Activated CD8-positive, alpha-beta T cell treated with anti-CD3 and anti-CD28 coated beads for 36 hours (primary cell): Measurements from ENCODE around the gene NLGN1. TPM values are rescaled to one million over a fixed set of nuclear protein-coding genes. Genes with fewer than 3 reads are reported as not detected.

Experiments
- ATAC-seq: fragments of 200-7000 bp; cut with Tn5 transposase; one replicate; pipeline ENCODE4 v1.10.0; 2021; ENCODE audit warnings: mild to moderate bottlenecking, moderate library complexity
- CTCF ChIA-PET: fragments of 350-600 bp; sonication (Branson Sonifier 250); formaldehyde crosslinking; loops from one replicate; lab custom pipeline; 2021; ENCODE audit warnings: antibody characterized with exemption; lab: Charles Lee
- POLR2A ChIA-PET: fragments of 350-600 bp; sonication (Branson Sonifier 250); formaldehyde crosslinking; loops from one replicate; lab custom pipeline; 2021; ENCODE audit warnings: antibody characterized with exemption; lab: Charles Lee
- DNase-seq: peaks from one replicate; pipeline ENCODE4 v3.0.0-alpha.2; 2020
- H3K27ac Mint-ChIP-seq: one replicate; pipeline ENCODE4 v1.8.0; 2021; ENCODE audit warnings: mild to moderate bottlenecking, mixed read lengths
- H3K27me3 Mint-ChIP-seq: one replicate; pipeline ENCODE4 v1.8.0; 2021; ENCODE audit warnings: mixed read lengths
- H3K36me3 Mint-ChIP-seq: one replicate; pipeline ENCODE4 v1.8.0; 2021; ENCODE audit warnings: low read depth, mixed read lengths
- H3K4me1 Mint-ChIP-seq: one replicate; pipeline ENCODE4 v1.8.0; 2021; ENCODE audit warnings: low read depth, mixed read lengths
- H3K4me3 Mint-ChIP-seq: one replicate; pipeline ENCODE4 v1.8.0; 2021; ENCODE audit warnings: mild to moderate bottlenecking, moderate library complexity, mixed read lengths
- H3K9me3 Mint-ChIP-seq: one replicate; pipeline ENCODE4 v1.8.0; 2021; ENCODE audit warnings: mixed read lengths
- CTCF ChIP-seq: fragments of 200-600 bp; IDR thresholded peaks from one replicate; pipeline ENCODE4 v1.8.0; 2022; ENCODE audit warnings: antibody characterized with exemption, mild to moderate bottlenecking
- intact Hi-C: fragments of 100-400 bp; cut with micrococcal nuclease; formaldehyde crosslinking; loops from one replicate; pipeline ENCODE4 v1.10.0; 2022
- total RNA-seq, 2 experiments: library from RNA; stranded (reverse); gene quantifications; one replicate each; pipeline ENCODE4 v1.2.3, GENCODE V29; 2021

Gene NLGN1
- total RNA-seq, 2 experiments from 2014 or later: not detected

DNA sequence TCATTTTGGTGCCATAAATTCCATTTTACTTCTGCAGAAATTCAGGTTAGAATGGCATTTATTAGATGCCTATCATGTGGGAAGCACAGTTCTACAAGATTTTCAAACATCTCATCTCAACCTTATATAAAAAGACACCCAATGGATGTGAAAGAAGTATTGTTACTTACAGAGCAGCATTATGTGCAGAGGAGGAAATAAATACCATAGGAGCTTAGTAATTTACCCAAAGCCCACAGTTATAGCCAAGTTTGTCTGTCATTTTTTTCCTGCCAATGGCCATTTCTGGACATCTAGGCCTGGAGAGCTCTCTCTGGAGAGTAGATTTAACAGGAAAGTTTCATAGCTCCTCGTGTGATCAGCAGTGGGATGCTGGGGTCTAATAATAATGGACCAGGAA is 802.2 kb downstream of the NLGN1 start:
- Mint-ChIP-seq H3K36me3 (no peaks in the 10 kb centered on the region), H3K27ac (no peak overlapping the region)

GRCh38 chr3:174202116-174202515 is 804.6 kb downstream of the NLGN1 start:
- Mint-ChIP-seq H3K27me3 (no peaks in the 10 kb centered on the region), H3K27ac (no peak overlapping the region), H3K9me3 (no peaks in the 10 kb centered on the region), H3K4me1 (no peaks in the 10 kb centered on the region), H3K4me3 (no peak overlapping the region), H3K36me3 (no peaks in the 10 kb centered on the region)
- DNase-seq: no peak
- intact Hi-C loops: no loop called here
- ChIA-PET POLR2A (interaction anchor here (0.6 kb wide), 1 partner anchor 55 kb away, joined by 3 read pairs; no protein-coding TSS in a partner anchor), CTCF (no interaction called here)
- TF ChIP-seq CTCF: no peak
- ATAC-seq: no peak

More for the DNA sequence above, 802.2 kb downstream of the NLGN1 start:
- DNase-seq: no peak
- Mint-ChIP-seq H3K4me1 (no peaks in the 10 kb centered on the region), H3K4me3 (no peak overlapping the region), H3K27me3 (no peaks in the 10 kb centered on the region), H3K9me3 (no peaks in the 10 kb centered on the region)
- CTCF ChIA-PET: no interaction called here
- no peak for ATAC-seq
- no peak for TF ChIP-seq CTCF
- intact Hi-C loops: no loop called here
- POLR2A ChIA-PET: no interaction called here

GRCh38 chr3:174202561-174202960 is 805.0 kb downstream of the NLGN1 start:
- Mint-ChIP-seq H3K4me3 (no peak overlapping the region), H3K36me3 (no peaks in the 10 kb centered on the region), H3K9me3 (no peaks in the 10 kb centered on the region), H3K4me1 (no peaks in the 10 kb centered on the region), H3K27me3 (no peaks in the 10 kb centered on the region), H3K27ac (no peak overlapping the region)
- ATAC-seq (no peak), DNase-seq (no peak)
- TF ChIP-seq CTCF: no peak
- intact Hi-C loops: no loop called here
- CTCF ChIA-PET: no interaction called here
- POLR2A ChIA-PET: interaction anchor here (0.6 kb wide), 1 partner anchor 55 kb away, joined by 3 read pairs; no protein-coding TSS in a partner anchor

DNA sequence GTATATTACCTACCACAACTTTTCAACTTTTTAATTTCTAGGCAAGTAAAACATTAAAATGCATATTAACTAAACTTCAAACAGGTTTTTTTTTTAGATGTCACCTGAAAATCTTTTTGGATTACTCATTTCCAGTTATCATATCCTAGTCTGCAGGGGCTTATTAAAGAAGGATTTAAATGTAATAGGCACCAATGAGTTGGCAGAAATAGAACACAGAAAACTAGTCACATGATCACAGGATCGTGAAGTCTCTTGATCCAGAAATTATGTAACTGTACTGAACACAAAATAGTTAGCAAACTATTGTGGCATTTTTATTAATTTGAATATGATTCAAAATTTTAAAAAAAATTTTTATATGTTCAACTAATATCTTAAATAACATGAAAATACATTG is 807.2 kb downstream of the NLGN1 start:
- H3K9me3 Mint-ChIP-seq: peaks cover 2% of the 10 kb centered on the region
- POLR2A ChIA-PET: no interaction called here
- intact Hi-C loops: no loop called here

More for the DNA sequence above, 807.2 kb downstream of the NLGN1 start:
- ATAC-seq (no peak), DNase-seq (no peak)
- H3K36me3 Mint-ChIP-seq: no peaks in the 10 kb centered on the region
- TF ChIP-seq CTCF: no peak
- no peaks in the 10 kb centered on the region for H3K4me1 Mint-ChIP-seq
- CTCF ChIA-PET: no interaction called here
- no peaks in the 10 kb centered on the region for H3K27me3 Mint-ChIP-seq
- H3K27ac Mint-ChIP-seq: no peak overlapping the region
- no peak overlapping the region for H3K4me3 Mint-ChIP-seq
